ENCODE measurements around the gene SLC25A26.
"Not testable (repeated sequence)": the region's sequence is repeated elsewhere in the genome, so short reads cannot be mapped to it uniquely, and the experiment has no call there.

The SLC25A26 gene

GRCh38 chr3:66271231-66271630, 50.4 kb downstream of the SLC25A26 start:
- DNase-seq = no peak

- DNase-seq = no peak
Observed at GRCh38 chr3:66272016-66272415, 51.2 kb downstream of the SLC25A26 start.

GRCh38 chr3:66274837-66275236, 54.0 kb downstream of the SLC25A26 start:
- DNase-seq = not testable (repeated sequence)

- DNase-seq = no peak
Observed at GRCh38 chr3:66276705-66277274, 56.0 kb downstream of the SLC25A26 start.

GRCh38 chr3:66279168-66279567, 58.4 kb downstream of the SLC25A26 start:
- no peak for DNase-seq

GRCh38 chr3:66280304-66280703, 59.5 kb downstream of the SLC25A26 start:
- no peak for DNase-seq

- DNase-seq = not testable (repeated sequence)
Observed at GRCh38 chr3:66291922-66292321, 71.1 kb downstream of the SLC25A26 start.

GRCh38 chr3:66297260-66297873, 76.6 kb downstream of the SLC25A26 start:
- DNase-seq = no peak

GRCh38 chr3:66297900-66298299, 77.1 kb downstream of the SLC25A26 start:
- DNase-seq = no peak

- DNase-seq = no peak
Observed at GRCh38 chr3:66298591-66298990, 77.8 kb downstream of the SLC25A26 start.

GRCh38 chr3:66299085-66299484, 78.3 kb downstream of the SLC25A26 start:
- DNase-seq = not testable (repeated sequence)

- DNase-seq = no peak
Observed at GRCh38 chr3:66299891-66300290, 79.1 kb downstream of the SLC25A26 start.

- no peak for DNase-seq
Observed at GRCh38 chr3:66302288-66302687, 81.5 kb downstream of the SLC25A26 start.

GRCh38 chr3:66303491-66303901, 82.7 kb downstream of the SLC25A26 start:
- no peak for DNase-seq

GRCh38 chr3:66304293-66304692, 83.5 kb downstream of the SLC25A26 start:
- no peak for DNase-seq

- not testable (repeated sequence) for DNase-seq
Observed at GRCh38 chr3:66306086-66306485, 85.3 kb downstream of the SLC25A26 start.

- DNase-seq = not testable (repeated sequence)
Observed at GRCh38 chr3:66306991-66307390, 86.2 kb downstream of the SLC25A26 start.

GRCh38 chr3:66312039-66312438, 91.2 kb downstream of the SLC25A26 start:
- DNase-seq = no peak

GRCh38 chr3:66314455-66314854, 93.7 kb downstream of the SLC25A26 start:
- no peak for DNase-seq

- no peak for DNase-seq
Observed at GRCh38 chr3:66317750-66318376, 97.1 kb downstream of the SLC25A26 start.

- DNase-seq = no peak
Observed at GRCh38 chr3:66320390-66320789, 99.6 kb downstream of the SLC25A26 start.

- DNase-seq = no peak
Observed at GRCh38 chr3:66322436-66322835, 101.6 kb downstream of the SLC25A26 start.

- DNase-seq = no peak
Observed at GRCh38 chr3:66326340-66326739, 105.5 kb downstream of the SLC25A26 start.

- no peak for DNase-seq
Observed at GRCh38 chr3:66335671-66336070, 114.9 kb downstream of the SLC25A26 start.
